ENCODE results near the gene POGLUT3. TPM values are rescaled to one million over a fixed set of nuclear protein-coding genes. Genes with fewer than 3 reads are reported as not detected.

The POGLUT3 gene
- total RNA-seq, 1 donor from 2014 or later = 2.4 TPM

GRCh38 chr11:108496643-108497256 is 1.4 kb downstream of the POGLUT3 start:
- H3K4me1 Mint-ChIP-seq (ENCODE audit: low read depth, unreplicated experiment) = no peaks in the 10 kb centered on the region
- no peak for TF ChIP-seq CTCF (IDR thresholded peaks at IDR 0.05; ENCODE audit: partially characterized antibody, unreplicated experiment)
- peaks cover 3% of the 10 kb centered on the region for H3K9me3 Mint-ChIP-seq (ENCODE audit: unreplicated experiment)
- H3K4me3 Mint-ChIP-seq (ENCODE audit: unreplicated experiment) = no peak overlapping the region
- no peak for DNase-seq
- no peaks in the 10 kb centered on the region for H3K36me3 Mint-ChIP-seq (ENCODE audit: unreplicated experiment)
- no peak overlapping the region for H3K27ac Mint-ChIP-seq (ENCODE audit: unreplicated experiment)
- H3K27me3 Mint-ChIP-seq (ENCODE audit: unreplicated experiment) = peaks cover 9% of the 10 kb centered on the region

- Mint-ChIP-seq H3K4me1 (ENCODE audit: low read depth, unreplicated experiment) (no peaks in the 10 kb centered on the region), H3K27ac (ENCODE audit: unreplicated experiment) (no peak overlapping the region), H3K9me3 (ENCODE audit: unreplicated experiment) (peaks cover 3% of the 10 kb centered on the region), H3K4me3 (ENCODE audit: unreplicated experiment) (no peak overlapping the region), H3K27me3 (ENCODE audit: unreplicated experiment) (peaks cover 9% of the 10 kb centered on the region), H3K36me3 (ENCODE audit: unreplicated experiment) (no peaks in the 10 kb centered on the region)
- no peak for TF ChIP-seq CTCF (IDR thresholded peaks at IDR 0.05; ENCODE audit: partially characterized antibody, unreplicated experiment)
- no peak for DNase-seq
Measured at GRCh38 chr11:108495326-108495725, 2.9 kb downstream of the POGLUT3 start.

- H3K4me3 Mint-ChIP-seq (ENCODE audit: unreplicated experiment) = no peak overlapping the region
- no peak overlapping the region for H3K27ac Mint-ChIP-seq (ENCODE audit: unreplicated experiment)
- peaks cover 3% of the 10 kb centered on the region for H3K9me3 Mint-ChIP-seq (ENCODE audit: unreplicated experiment)
- TF ChIP-seq CTCF (IDR thresholded peaks at IDR 0.05; ENCODE audit: partially characterized antibody, unreplicated experiment) = no peak
- DNase-seq = no peak
- no peaks in the 10 kb centered on the region for H3K36me3 Mint-ChIP-seq (ENCODE audit: unreplicated experiment)
- no peaks in the 10 kb centered on the region for H3K4me1 Mint-ChIP-seq (ENCODE audit: low read depth, unreplicated experiment)
- peaks cover 9% of the 10 kb centered on the region for H3K27me3 Mint-ChIP-seq (ENCODE audit: unreplicated experiment)
Measured at GRCh38 chr11:108494182-108494581, 4.0 kb downstream of the POGLUT3 start.

GRCh38 chr11:108491936-108492335 is 6.2 kb downstream of the POGLUT3 start:
- Mint-ChIP-seq H3K27ac (ENCODE audit: unreplicated experiment) (no peak overlapping the region), H3K27me3 (ENCODE audit: unreplicated experiment) (peaks cover 1% of the 10 kb centered on the region), H3K4me3 (ENCODE audit: unreplicated experiment) (no peak overlapping the region), H3K4me1 (ENCODE audit: low read depth, unreplicated experiment) (no peaks in the 10 kb centered on the region), H3K9me3 (ENCODE audit: unreplicated experiment) (no peaks in the 10 kb centered on the region), H3K36me3 (ENCODE audit: unreplicated experiment) (no peaks in the 10 kb centered on the region)
- no peak for DNase-seq
- no peak for TF ChIP-seq CTCF (IDR thresholded peaks at IDR 0.05; ENCODE audit: partially characterized antibody, unreplicated experiment)

GRCh38 chr11:108486828-108487227 is 11.4 kb downstream of the POGLUT3 start:
- no peak for TF ChIP-seq CTCF (IDR thresholded peaks at IDR 0.05; ENCODE audit: partially characterized antibody, unreplicated experiment)
- H3K27ac Mint-ChIP-seq (ENCODE audit: unreplicated experiment) = no peak overlapping the region
- no peaks in the 10 kb centered on the region for H3K9me3 Mint-ChIP-seq (ENCODE audit: unreplicated experiment)
- peaks cover 1% of the 10 kb centered on the region for H3K27me3 Mint-ChIP-seq (ENCODE audit: unreplicated experiment)
- H3K36me3 Mint-ChIP-seq (ENCODE audit: unreplicated experiment) = no peaks in the 10 kb centered on the region
- no peak for DNase-seq
- no peak overlapping the region for H3K4me3 Mint-ChIP-seq (ENCODE audit: unreplicated experiment)
- no peaks in the 10 kb centered on the region for H3K4me1 Mint-ChIP-seq (ENCODE audit: low read depth, unreplicated experiment)

All from glutamatergic neuron (in vitro differentiated cells).